Ascending aorta (tissue), 2 donors: ENCODE measurements around the gene SERTM1. TPM values are rescaled to one million over a fixed set of nuclear protein-coding genes. Genes with fewer than 3 reads are reported as not detected.
A peak's percentile ranks its signal among the peaks of the same experiment; 100 is the strongest.

Source experiments
- DNase-seq, 2 donors: peaks; one replicate each; pipeline ENCODE4 v3.0.0-alpha.2; 2019; ENCODE audit warnings: low spot score in 2 of 2
- H3K27ac ChIP-seq, 2 donors: fragments of 200-600 bp; sonication (generic); one replicate each; pipeline ENCODE4 v1.5.1; 2016 to 2017; ENCODE audit warnings: mild to moderate bottlenecking in 1 of 2
- H3K27me3 ChIP-seq: fragments of 200-600 bp; sonication (generic); one replicate; pipeline ENCODE4 v1.5.1; 2017
- H3K36me3 ChIP-seq, 2 donors: fragments of 200-600 bp; sonication (generic); one replicate each; pipeline ENCODE4 v1.5.1; 2016
- H3K4me1 ChIP-seq, 2 donors: fragments of 200-600 bp; sonication (generic); one replicate each; pipeline ENCODE4 v1.5.1; 2016 to 2017; ENCODE audit warnings: mild to moderate bottlenecking in 1 of 2
- H3K4me3 ChIP-seq, 2 donors: fragments of 200-600 bp; sonication (generic); one replicate each; pipeline ENCODE4 v1.5.1; 2016 to 2017; ENCODE audit warnings: mild to moderate bottlenecking in 1 of 2
- H3K9me3 ChIP-seq, 2 donors: fragments of 200-600 bp; sonication (generic); one replicate each; pipeline ENCODE4 v1.5.1; 2016
- intact Hi-C: fragments of 100-400 bp; cut with DNase I; formaldehyde crosslinking; loops from one replicate; pipeline ENCODE4 v1.15.1; 2023
- total RNA-seq: library from RNA; depleted of rRNA; stranded (reverse); fragments of >200 nt; gene quantifications from one replicate; pipeline ENCODE4 v1.1.0, GENCODE V29; 2016
- TF ChIP-seq, protein P1 (sequence below), 3 experiments: fragments of 200-600 bp in 2 of 3; fragments of 450-650 bp in 1 of 3; sonication (generic) in 2 of 3; IDR thresholded peaks; one replicate each; pipeline ENCODE4 v1.5.1; 2016 to 2019; ENCODE audit warnings: antibody characterized with exemption in 3 of 3, mild to moderate bottlenecking in 1 of 3, moderate library complexity in 1 of 3

Gene SERTM1
- total RNA-seq, 1 donor from 2014 or later: not detected

DNA sequence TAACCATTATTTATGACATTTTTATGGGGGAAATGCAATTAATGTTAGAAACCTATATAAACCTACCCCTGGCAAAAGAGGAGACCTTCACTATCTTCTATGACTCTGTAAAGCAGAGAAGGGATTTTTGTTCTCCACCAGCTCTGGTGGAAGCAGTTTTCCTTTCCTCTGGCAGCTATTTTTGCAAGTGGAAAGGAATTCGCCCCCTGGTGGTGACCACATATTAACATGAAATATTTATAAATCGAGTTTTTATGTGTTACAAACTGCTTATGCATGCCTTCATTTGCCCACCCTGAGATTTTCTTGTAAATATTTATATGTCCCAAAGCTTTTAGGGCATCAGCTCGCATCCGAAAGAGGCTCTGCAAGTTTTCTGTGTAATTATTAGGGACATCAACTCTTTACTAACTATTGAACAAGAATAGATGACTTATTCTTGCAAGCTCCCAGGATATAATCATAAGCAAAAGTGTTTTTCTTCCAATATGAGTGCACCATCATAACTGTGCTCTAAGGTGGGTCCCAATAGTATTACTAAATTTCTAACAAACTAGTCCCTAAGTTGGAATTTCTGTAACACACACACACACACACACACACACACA is 62.4 kb downstream of the SERTM1 start:
- TF ChIP-seq, protein P1, sequence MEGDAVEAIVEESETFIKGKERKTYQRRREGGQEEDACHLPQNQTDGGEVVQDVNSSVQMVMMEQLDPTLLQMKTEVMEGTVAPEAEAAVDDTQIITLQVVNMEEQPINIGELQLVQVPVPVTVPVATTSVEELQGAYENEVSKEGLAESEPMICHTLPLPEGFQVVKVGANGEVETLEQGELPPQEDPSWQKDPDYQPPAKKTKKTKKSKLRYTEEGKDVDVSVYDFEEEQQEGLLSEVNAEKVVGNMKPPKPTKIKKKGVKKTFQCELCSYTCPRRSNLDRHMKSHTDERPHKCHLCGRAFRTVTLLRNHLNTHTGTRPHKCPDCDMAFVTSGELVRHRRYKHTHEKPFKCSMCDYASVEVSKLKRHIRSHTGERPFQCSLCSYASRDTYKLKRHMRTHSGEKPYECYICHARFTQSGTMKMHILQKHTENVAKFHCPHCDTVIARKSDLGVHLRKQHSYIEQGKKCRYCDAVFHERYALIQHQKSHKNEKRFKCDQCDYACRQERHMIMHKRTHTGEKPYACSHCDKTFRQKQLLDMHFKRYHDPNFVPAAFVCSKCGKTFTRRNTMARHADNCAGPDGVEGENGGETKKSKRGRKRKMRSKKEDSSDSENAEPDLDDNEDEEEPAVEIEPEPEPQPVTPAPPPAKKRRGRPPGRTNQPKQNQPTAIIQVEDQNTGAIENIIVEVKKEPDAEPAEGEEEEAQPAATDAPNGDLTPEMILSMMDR (IDR thresholded peaks at IDR 0.05): peak; percentile 36 to 66 (median 61)
- DNase-seq: no peak
- no peaks in the 10 kb centered on the region for H3K27me3 ChIP-seq
- H3K4me3 ChIP-seq: no peak overlapping the region
- H3K36me3 ChIP-seq: no peaks in the 10 kb centered on the region
- intact Hi-C loops: loop anchor here (2.0 to 5.0 kb wide), 4 partner anchors 315 to 757 kb away; partner anchors contain the start of gene SPART
- no peak overlapping the region for H3K27ac ChIP-seq
- no peaks in the 10 kb centered on the region for H3K4me1 ChIP-seq
- H3K9me3 ChIP-seq: no peaks in the 10 kb centered on the region

DNA sequence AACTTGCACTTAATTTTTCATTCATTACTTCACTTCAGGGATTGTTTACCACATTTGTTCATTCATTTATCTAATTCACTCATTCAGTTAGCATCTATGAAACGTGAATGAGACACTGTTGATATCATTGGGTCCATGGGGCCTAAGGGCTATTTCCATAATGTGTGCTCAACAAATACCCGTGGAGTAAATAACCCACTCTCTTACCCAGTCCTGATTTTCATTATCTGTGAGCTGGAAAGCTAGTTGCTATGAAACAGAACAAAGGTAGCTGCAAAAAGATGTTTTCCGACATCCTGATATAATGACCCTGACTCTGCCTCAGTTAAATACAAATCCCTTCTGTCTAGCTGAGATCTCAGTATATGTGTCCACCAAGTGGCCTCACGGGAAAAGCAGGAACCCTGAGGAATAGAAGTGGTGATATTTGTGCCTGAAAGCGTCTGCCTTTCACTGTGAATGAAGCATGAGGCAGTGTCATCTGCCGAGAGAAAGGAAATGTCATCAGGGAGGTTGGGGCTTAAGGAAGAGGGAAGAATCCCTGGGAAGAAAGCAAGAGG is 63.8 kb downstream of the SERTM1 start:
- DNase-seq: no peak
- no peaks in the 10 kb centered on the region for H3K9me3 ChIP-seq
- no peak overlapping the region for H3K27ac ChIP-seq
- intact Hi-C loops: loop anchor here (2.0 to 5.0 kb wide), 4 partner anchors 317 to 759 kb away; partner anchors contain the start of gene SPART
- H3K36me3 ChIP-seq: no peaks in the 10 kb centered on the region
- no peaks in the 10 kb centered on the region for H3K27me3 ChIP-seq
- H3K4me1 ChIP-seq: no peaks in the 10 kb centered on the region
- TF ChIP-seq, protein P1 (IDR thresholded peaks at IDR 0.05): no peak
- no peak overlapping the region for H3K4me3 ChIP-seq

- no peaks in the 10 kb centered on the region for H3K27me3 ChIP-seq
- H3K4me1 ChIP-seq: no peaks in the 10 kb centered on the region
- no peaks in the 10 kb centered on the region for H3K9me3 ChIP-seq
- TF ChIP-seq, protein P1 (IDR thresholded peaks at IDR 0.05): no peak
- no peaks in the 10 kb centered on the region for H3K36me3 ChIP-seq
- no peak overlapping the region for H3K27ac ChIP-seq
- H3K4me3 ChIP-seq: no peak overlapping the region
- DNase-seq: no peak
- intact Hi-C loops: no loop called here
Observed at GRCh38 chr13:36745436-36745835, 71.6 kb downstream of the SERTM1 start.

DNA sequence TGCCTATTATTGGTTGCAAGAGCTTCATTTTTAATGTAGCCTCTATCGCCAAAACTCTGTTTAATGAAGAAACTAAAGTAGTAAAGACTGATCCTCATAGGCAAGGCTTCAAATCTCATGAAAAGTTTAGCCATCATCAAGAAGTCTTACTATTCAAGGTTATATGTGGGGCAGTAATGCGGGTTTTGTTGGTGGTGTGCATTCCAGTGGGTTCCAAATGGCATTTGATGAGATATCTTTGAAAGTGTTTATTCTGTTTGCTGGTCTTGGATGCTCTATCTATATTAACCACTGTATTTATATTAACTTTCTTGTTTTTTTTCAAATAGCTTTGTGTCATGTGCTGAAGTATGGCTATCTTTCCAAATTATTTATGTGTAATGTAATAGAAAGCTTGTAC is 72.2 kb downstream of the SERTM1 start:
- Histone ChIP-seq H3K4me1 (no peaks in the 10 kb centered on the region), H3K36me3 (no peaks in the 10 kb centered on the region), H3K9me3 (no peaks in the 10 kb centered on the region), H3K27ac (no peak overlapping the region), H3K27me3 (no peaks in the 10 kb centered on the region), H3K4me3 (no peak overlapping the region)
- intact Hi-C loops: no loop called here
- TF ChIP-seq, protein P1 (IDR thresholded peaks at IDR 0.05): no peak
- no peak for DNase-seq

Other genes with a start within 250 kb of the SERTM1 start
- not detected for gene CCNA1, start 241.5 kb upstream of the SERTM1 start, total RNA-seq
- 5.9 TPM for gene RFXAP, start 145.2 kb downstream of the SERTM1 start, total RNA-seq
- gene SMAD9, start 246.2 kb downstream of the SERTM1 start, total RNA-seq: 24.5 TPM